Tibial nerve (tissue), 4 donors: ENCODE results near the gene CEACAM18. TPM values are rescaled to one million over a fixed set of nuclear protein-coding genes. Genes with fewer than 3 reads are reported as not detected.

ENCODE experiments used
- DNase-seq, 2 donors: peaks; one replicate each; pipeline ENCODE4 v3.0.0-alpha.2; 2019; ENCODE audit warnings: low spot score in 2 of 2
- H3K27ac ChIP-seq, 4 donors: fragments of 200-600 bp; sonication (generic) in 3 of 4; one replicate each; pipeline ENCODE4 v1.5.1; 2017 to 2019; ENCODE audit warnings: mild to moderate bottlenecking in 1 of 4
- H3K27me3 ChIP-seq, 2 donors: fragments of 200-600 bp; sonication (generic) in 1 of 2; one replicate each; pipeline versions ENCODE4 v1.5.1 to v1.6.0; 2017 to 2019
- H3K36me3 ChIP-seq, 3 donors: fragments of 200-600 bp; sonication (generic); one replicate each; pipeline ENCODE4 v1.5.1; 2018 to 2019
- H3K4me1 ChIP-seq, 4 donors: fragments of 200-600 bp; sonication (generic) in 3 of 4; one replicate each; pipeline ENCODE4 v1.5.1; 2017 to 2019
- H3K4me3 ChIP-seq, 4 donors: fragments of 200-600 bp; sonication (generic) in 3 of 4; one replicate each; pipeline ENCODE4 v1.5.1; 2017 to 2019; ENCODE audit warnings: mild to moderate bottlenecking in 1 of 4, moderate library complexity in 1 of 4
- H3K9me3 ChIP-seq, 4 donors: fragments of 200-600 bp; sonication (generic) in 3 of 4; one replicate each; pipeline ENCODE4 v1.5.1; 2017 to 2019
- EP300 ChIP-seq, 2 donors: sonication (generic); formaldehyde crosslinking; IDR thresholded peaks; one replicate each; pipeline ENCODE4 v1.6.1; 2017; ENCODE audit warnings: antibody characterized with exemption in 2 of 2, mild to moderate bottlenecking in 1 of 2
- POLR2A ChIP-seq, 2 donors: fragments of 450-650 bp; IDR thresholded peaks; one replicate each; pipeline ENCODE4 v1.6.1; 2017; ENCODE audit warnings: antibody characterized with exemption in 2 of 2, mild to moderate bottlenecking in 2 of 2, moderate library complexity in 2 of 2
- WGBS, 2 donors: methylation state at CpG; one replicate each; pipeline ENCODE4 v1.1.5; 2018; 5-methylcytosine and 5-hydroxymethylcytosine counted together
- total RNA-seq, 4 donors: library from RNA; depleted of rRNA; stranded (reverse); fragments of >200 nt; gene quantifications; one replicate each; pipeline ENCODE4 v1.1.0, GENCODE V29; 2016
- TF ChIP-seq, protein P1 (sequence below), 5 experiments: fragments of 200-600 bp in 3 of 5; fragments of 450-650 bp in 2 of 5; sonication (generic) in 3 of 5; IDR thresholded peaks; one replicate each; pipeline ENCODE4 v1.5.1; 2016 to 2019; ENCODE audit warnings: antibody characterized with exemption in 5 of 5, mild to moderate bottlenecking in 3 of 5, moderate library complexity in 2 of 5

Gene CEACAM18
- total RNA-seq, 4 donors from 2014 or later: not detected

DNA sequence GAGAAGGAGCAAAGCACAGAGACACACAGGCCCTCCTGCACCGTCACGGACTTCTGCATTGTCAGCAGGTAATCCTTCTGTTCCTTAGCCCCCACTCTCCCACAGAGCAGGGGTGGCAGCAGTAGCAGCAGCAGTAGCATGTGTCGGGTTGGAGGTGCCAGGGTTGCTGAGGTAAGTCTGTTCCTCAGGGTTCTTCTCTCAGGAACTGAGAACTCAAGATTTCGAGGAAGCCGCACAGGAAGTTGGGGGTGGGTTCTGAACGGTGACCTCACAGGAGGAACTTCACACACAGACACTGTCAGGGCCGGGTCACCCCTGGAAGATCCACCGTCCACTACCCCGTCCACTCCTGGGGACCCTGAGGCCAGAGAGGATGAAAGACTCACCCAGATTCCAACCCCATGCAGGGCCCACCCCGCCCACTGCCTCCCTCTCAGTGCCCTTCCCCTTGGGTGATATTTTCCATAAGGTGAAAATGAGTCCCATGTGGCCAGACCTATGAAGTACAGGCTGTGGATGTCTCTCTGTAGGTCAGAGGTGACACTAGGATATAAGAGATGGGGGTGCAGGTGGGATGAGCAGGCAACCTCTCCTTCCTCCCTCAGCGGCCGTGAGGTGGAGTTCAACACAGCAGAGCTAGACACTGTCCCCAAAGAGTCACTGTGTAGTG is 23.4 kb downstream of the CEACAM18 start, which contains the start of gene SIGLEC12:
Gene SIGLEC12 (minus strand): TSS at position 207 of the 670 bp plus-strand sequence. CDS start 67 bp downstream, at position 140.
- peaks cover 0 to 14% (median 0%) of the 10 kb centered on the region in 4 donors for H3K9me3 ChIP-seq
- H3K27ac ChIP-seq: no peak within 1 kb of the TSS
- 50 to 58% methylated on average over 10 to 11 of the region's 12 CpGs for WGBS, 2 donors
- DNase-seq: peak in 1 of 2 donors; percentile 10
- TF ChIP-seq EP300 (IDR thresholded peaks at IDR 0.05): no peak
- TF ChIP-seq, protein P1, sequence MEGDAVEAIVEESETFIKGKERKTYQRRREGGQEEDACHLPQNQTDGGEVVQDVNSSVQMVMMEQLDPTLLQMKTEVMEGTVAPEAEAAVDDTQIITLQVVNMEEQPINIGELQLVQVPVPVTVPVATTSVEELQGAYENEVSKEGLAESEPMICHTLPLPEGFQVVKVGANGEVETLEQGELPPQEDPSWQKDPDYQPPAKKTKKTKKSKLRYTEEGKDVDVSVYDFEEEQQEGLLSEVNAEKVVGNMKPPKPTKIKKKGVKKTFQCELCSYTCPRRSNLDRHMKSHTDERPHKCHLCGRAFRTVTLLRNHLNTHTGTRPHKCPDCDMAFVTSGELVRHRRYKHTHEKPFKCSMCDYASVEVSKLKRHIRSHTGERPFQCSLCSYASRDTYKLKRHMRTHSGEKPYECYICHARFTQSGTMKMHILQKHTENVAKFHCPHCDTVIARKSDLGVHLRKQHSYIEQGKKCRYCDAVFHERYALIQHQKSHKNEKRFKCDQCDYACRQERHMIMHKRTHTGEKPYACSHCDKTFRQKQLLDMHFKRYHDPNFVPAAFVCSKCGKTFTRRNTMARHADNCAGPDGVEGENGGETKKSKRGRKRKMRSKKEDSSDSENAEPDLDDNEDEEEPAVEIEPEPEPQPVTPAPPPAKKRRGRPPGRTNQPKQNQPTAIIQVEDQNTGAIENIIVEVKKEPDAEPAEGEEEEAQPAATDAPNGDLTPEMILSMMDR (IDR thresholded peaks at IDR 0.05): no peak
- TF ChIP-seq POLR2A (IDR thresholded peaks at IDR 0.05): no peak
- H3K36me3 ChIP-seq: no peaks in the 10 kb centered on the region
- no peaks in the 10 kb centered on the region for H3K4me1 ChIP-seq
- H3K4me3 ChIP-seq: no peak within 1 kb of the TSS
- no peaks in the 10 kb centered on the region for H3K27me3 ChIP-seq

DNA sequence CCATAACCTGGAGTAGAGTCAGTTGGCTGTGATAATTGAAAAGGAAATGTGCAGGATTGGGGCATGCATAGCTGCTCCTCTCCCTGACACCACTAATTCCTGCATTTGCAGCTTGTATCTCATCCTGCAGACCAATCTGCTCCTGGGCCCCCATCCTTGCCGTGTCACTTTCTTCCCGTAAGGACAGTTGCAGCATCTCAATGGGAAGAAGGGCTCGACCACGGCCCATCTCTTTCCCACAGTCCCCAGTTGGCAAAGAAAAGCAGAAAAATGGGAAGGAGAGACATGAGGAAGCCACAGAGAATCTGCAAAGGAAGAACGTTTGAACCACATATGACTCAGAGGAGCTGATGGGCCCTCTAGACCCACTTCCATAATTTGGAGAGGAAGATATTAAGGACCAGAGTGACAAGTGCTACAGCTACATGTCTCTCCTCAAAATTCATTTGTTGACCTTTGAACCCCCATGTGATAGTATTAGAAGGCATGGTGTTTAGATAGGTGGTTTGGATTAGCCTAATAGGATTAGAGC is 25.0 kb downstream of the CEACAM18 start:
- Histone ChIP-seq H3K27me3 (no peaks in the 10 kb centered on the region), H3K27ac (no peak overlapping the region), H3K9me3 (peaks cover 0 to 14% (median 0%) of the 10 kb centered on the region in 4 donors), H3K36me3 (no peaks in the 10 kb centered on the region), H3K4me3 (no peak overlapping the region), H3K4me1 (no peaks in the 10 kb centered on the region)
- TF ChIP-seq POLR2A (IDR thresholded peaks at IDR 0.05) (no peak), EP300 (IDR thresholded peaks at IDR 0.05) (no peak)
- TF ChIP-seq, protein P1 (IDR thresholded peaks at IDR 0.05): no peak
- WGBS, 2 donors: 77 to 79% methylated on average over 5 of the region's 5 CpGs
- DNase-seq: no peak

DNA sequence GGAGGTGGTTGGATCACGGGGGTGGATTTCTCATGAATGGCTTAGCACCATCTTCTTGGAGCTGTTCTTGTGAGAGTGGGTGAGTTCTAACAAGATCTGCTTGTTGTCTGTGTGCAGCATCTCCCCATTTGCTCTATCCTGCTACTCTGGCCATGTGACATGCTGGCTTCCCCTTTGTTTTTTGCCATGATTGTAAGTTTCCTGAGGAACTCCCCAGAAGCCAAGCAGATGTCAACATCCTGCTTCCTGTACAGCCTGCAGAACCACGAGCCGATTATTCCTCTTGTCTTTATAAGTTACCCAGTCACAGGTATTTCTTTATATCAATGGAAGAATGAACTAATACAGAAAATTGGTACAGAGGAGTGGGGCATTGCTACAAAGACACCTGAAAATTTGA is 25.6 kb downstream of the CEACAM18 start:
- WGBS, 2 donors: 50 to 63% methylated on average over 3 of the region's 3 CpGs
- Histone ChIP-seq H3K36me3 (no peaks in the 10 kb centered on the region), H3K27me3 (no peaks in the 10 kb centered on the region), H3K4me1 (no peaks in the 10 kb centered on the region), H3K4me3 (no peak overlapping the region), H3K9me3 (peaks cover 0 to 14% (median 0%) of the 10 kb centered on the region in 4 donors), H3K27ac (no peak overlapping the region)
- no peak for DNase-seq
- TF ChIP-seq EP300 (IDR thresholded peaks at IDR 0.05) (no peak), POLR2A (IDR thresholded peaks at IDR 0.05) (no peak)
- TF ChIP-seq, protein P1 (IDR thresholded peaks at IDR 0.05): no peak

DNA sequence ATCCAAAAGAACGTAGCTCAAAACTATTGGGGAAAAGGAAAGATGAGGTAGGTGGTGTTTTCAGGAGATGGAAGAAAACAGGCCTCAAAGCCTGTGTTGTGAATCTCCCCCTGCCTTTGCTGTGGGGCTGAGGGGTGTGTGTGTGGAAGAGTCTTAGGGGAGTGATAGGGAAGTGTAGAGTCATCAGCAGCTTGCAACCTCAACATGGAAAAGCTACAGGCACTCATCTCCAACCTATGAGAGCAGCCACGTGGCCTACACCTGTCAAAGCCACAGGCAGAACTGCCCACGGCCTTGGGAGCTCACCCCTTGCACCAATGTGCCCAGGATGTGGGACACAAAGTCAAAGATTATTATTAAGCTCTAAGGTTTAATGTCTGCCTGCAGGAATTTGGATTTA is 27.6 kb downstream of the CEACAM18 start:
- H3K36me3 ChIP-seq: no peaks in the 10 kb centered on the region
- 27 to 38% methylated on average over 3 of the region's 3 CpGs for WGBS, 2 donors
- peaks cover 0 to 3% of the 10 kb centered on the region in 2 donors for H3K27me3 ChIP-seq
- H3K9me3 ChIP-seq: peaks cover 0 to 14% (median 0%) of the 10 kb centered on the region in 4 donors
- no peak overlapping the region for H3K27ac ChIP-seq
- H3K4me3 ChIP-seq: no peak overlapping the region
- no peak for TF ChIP-seq EP300 (IDR thresholded peaks at IDR 0.05)
- no peak for TF ChIP-seq POLR2A (IDR thresholded peaks at IDR 0.05)
- TF ChIP-seq, protein P1 (IDR thresholded peaks at IDR 0.05): no peak
- DNase-seq: no peak
- no peaks in the 10 kb centered on the region for H3K4me1 ChIP-seq

DNA sequence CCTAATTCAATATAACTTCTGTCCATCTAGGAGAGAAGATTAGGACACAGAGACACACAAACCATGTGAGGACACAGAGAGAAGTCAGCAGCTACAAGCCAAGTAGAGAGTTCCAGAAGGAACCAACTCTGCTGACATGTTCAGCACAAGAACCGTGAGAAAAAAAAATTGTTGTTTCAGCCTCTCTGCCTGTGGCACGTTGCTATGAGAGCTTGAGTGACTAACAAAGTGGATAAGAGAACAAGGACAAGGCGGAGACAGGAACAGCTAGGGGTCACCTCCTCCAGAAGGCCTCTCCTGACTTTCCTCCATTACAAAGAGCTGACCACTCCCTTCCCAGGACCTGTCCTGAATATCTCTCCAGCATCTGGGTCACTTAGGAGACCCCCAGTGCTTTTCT is 28.9 kb downstream of the CEACAM18 start:
- TF ChIP-seq POLR2A (IDR thresholded peaks at IDR 0.05) (no peak), EP300 (IDR thresholded peaks at IDR 0.05) (no peak)
- TF ChIP-seq, protein P1 (IDR thresholded peaks at IDR 0.05): no peak
- WGBS, 2 donors: 42 to 45% methylated on average over 3 of the region's 3 CpGs
- Histone ChIP-seq H3K36me3 (no peaks in the 10 kb centered on the region), H3K27ac (no peak overlapping the region), H3K4me1 (no peaks in the 10 kb centered on the region), H3K9me3 (peaks cover 0 to 14% (median 0%) of the 10 kb centered on the region in 4 donors), H3K4me3 (no peak overlapping the region), H3K27me3 (peaks cover 0 to 3% of the 10 kb centered on the region in 2 donors)
- no peak for DNase-seq
